ENCODE data around the gene SOST.

GRCh38 chr17:43713494-43714162 is 45.0 kb downstream of the SOST start:
- no peak for TF ChIP-seq CTCF (IDR thresholded peaks at IDR 0.05)
- no peak for TF ChIP-seq EZH2 (IDR thresholded peaks at IDR 0.05; ENCODE audit: borderline replicate concordance, insufficient read depth, low read depth, low read length, poor library complexity, severe bottlenecking)

Data from B cell (primary cell).